A549 (cell line): ENCODE results near the gene ZCCHC24.

ENCODE experiments used
- BHLHE40 ChIP-seq: IDR thresholded peaks from 2 replicates; pipeline ENCODE4 v1.6.1; 2012; ENCODE audit warnings: low read depth, low read length, inconsistent platforms
- CHD4 ChIP-seq: fragments of 200-600 bp; sonication (generic); IDR thresholded peaks from 2 replicates; pipeline ENCODE4 v1.6.1; 2016; ENCODE audit warnings: antibody characterized with exemption, mild to moderate bottlenecking, borderline replicate concordance
- ELK1 ChIP-seq: fragments of 150-350 bp; IDR thresholded peaks from 2 replicates; pipeline ENCODE4 v1.6.1; 2014; ENCODE audit warnings: low read depth, mild to moderate bottlenecking, low read length
- ESRRA ChIP-seq: fragments of 150-350 bp; IDR thresholded peaks from 2 replicates; pipeline ENCODE4 v1.6.1; 2014; ENCODE audit warnings: mild to moderate bottlenecking, low read length, borderline replicate concordance
- FOSL2 ChIP-seq, 2 experiments: fragments of 450-650 bp in 1 of 2; fragments of >200 bp in 1 of 2; sonication (Bioruptor Twin) in 1 of 2; formaldehyde crosslinking; IDR thresholded peaks; 2 replicates each; pipeline versions ENCODE4 v1.5.0 to v1.6.1; 2016 to 2020; ENCODE audit warnings: mild to moderate bottlenecking in 1 of 2, moderate library complexity in 1 of 2
- MAX ChIP-seq: IDR thresholded peaks from 2 replicates; pipeline ENCODE4 v1.6.1; 2012
- NPAS2 ChIP-seq: fragments of 250-450 bp; sonication (Bioruptor Pico); IDR thresholded peaks from 2 replicates; pipeline ENCODE4 v1.8.0; 2022; ENCODE audit warnings: mild to moderate bottlenecking, moderate library complexity, borderline replicate concordance
- POLR2A ChIP-seq: IDR thresholded peaks from 2 replicates; pipeline ENCODE4 v1.6.1; 2012; ENCODE audit warnings: mild to moderate bottlenecking, low read length
- POLR2AphosphoS2 ChIP-seq: conservative IDR thresholded peaks from 2 replicates; pipeline ENCODE4 v1.6.1; 2012; ENCODE audit warnings: low read length, improper control_type of control experiment, inconsistent platforms
- RFX5 ChIP-seq: fragments of 450-650 bp; IDR thresholded peaks from 2 replicates; pipeline ENCODE4 v1.7.1; 2014; ENCODE audit warnings: antibody characterized with exemption, mild to moderate bottlenecking, moderate library complexity
- USF2 ChIP-seq: fragments of 450-650 bp; IDR thresholded peaks from 2 replicates; pipeline ENCODE4 v1.6.1; 2014; ENCODE audit warnings: antibody characterized with exemption
- TF ChIP-seq, protein P1 (sequence below): fragments of >200 bp; sonication (Bioruptor Twin); formaldehyde crosslinking; IDR thresholded peaks from 3 replicates; pipeline ENCODE4 v1.5.1; 2016
- TF ChIP-seq, protein P2 (sequence below): fragments of >200 bp; sonication (Bioruptor Twin); formaldehyde crosslinking; IDR thresholded peaks from 3 replicates; pipeline ENCODE4 v1.6.1; 2016
- TF ChIP-seq, protein P3 (sequence below): fragments of 200-600 bp; sonication (generic); IDR thresholded peaks from 2 replicates; pipeline ENCODE4 v1.6.1; 2016; ENCODE audit warnings: antibody characterized with exemption, mild to moderate bottlenecking, moderate library complexity

GRCh38 chr10:79347894-79348639 lies 97.4 kb downstream of the ZCCHC24 start:
- TF ChIP-seq RFX5 (no peak), POLR2A (no peak), ELK1 (no peak), USF2 (peak; percentile 62), BHLHE40 (no peak), FOSL2 (IDR thresholded peaks at IDR 0.05) (no peak), FOSL2 (CRISPR knock-in tag; IDR thresholded peaks at IDR 0.05) (no peak), MAX (peak; percentile 92), ESRRA (no peak), CHD4 (no peak), NPAS2 (CRISPR knock-in tag) (no peak), POLR2AphosphoS2 (no peak)
- TF ChIP-seq, protein P1, sequence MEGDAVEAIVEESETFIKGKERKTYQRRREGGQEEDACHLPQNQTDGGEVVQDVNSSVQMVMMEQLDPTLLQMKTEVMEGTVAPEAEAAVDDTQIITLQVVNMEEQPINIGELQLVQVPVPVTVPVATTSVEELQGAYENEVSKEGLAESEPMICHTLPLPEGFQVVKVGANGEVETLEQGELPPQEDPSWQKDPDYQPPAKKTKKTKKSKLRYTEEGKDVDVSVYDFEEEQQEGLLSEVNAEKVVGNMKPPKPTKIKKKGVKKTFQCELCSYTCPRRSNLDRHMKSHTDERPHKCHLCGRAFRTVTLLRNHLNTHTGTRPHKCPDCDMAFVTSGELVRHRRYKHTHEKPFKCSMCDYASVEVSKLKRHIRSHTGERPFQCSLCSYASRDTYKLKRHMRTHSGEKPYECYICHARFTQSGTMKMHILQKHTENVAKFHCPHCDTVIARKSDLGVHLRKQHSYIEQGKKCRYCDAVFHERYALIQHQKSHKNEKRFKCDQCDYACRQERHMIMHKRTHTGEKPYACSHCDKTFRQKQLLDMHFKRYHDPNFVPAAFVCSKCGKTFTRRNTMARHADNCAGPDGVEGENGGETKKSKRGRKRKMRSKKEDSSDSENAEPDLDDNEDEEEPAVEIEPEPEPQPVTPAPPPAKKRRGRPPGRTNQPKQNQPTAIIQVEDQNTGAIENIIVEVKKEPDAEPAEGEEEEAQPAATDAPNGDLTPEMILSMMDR: no peak
- TF ChIP-seq, protein P2, sequence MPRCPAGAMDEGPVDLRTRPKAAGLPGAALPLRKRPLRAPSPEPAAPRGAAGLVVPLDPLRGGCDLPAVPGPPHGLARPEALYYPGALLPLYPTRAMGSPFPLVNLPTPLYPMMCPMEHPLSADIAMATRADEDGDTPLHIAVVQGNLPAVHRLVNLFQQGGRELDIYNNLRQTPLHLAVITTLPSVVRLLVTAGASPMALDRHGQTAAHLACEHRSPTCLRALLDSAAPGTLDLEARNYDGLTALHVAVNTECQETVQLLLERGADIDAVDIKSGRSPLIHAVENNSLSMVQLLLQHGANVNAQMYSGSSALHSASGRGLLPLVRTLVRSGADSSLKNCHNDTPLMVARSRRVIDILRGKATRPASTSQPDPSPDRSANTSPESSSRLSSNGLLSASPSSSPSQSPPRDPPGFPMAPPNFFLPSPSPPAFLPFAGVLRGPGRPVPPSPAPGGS: no peak
- TF ChIP-seq, protein P3, sequence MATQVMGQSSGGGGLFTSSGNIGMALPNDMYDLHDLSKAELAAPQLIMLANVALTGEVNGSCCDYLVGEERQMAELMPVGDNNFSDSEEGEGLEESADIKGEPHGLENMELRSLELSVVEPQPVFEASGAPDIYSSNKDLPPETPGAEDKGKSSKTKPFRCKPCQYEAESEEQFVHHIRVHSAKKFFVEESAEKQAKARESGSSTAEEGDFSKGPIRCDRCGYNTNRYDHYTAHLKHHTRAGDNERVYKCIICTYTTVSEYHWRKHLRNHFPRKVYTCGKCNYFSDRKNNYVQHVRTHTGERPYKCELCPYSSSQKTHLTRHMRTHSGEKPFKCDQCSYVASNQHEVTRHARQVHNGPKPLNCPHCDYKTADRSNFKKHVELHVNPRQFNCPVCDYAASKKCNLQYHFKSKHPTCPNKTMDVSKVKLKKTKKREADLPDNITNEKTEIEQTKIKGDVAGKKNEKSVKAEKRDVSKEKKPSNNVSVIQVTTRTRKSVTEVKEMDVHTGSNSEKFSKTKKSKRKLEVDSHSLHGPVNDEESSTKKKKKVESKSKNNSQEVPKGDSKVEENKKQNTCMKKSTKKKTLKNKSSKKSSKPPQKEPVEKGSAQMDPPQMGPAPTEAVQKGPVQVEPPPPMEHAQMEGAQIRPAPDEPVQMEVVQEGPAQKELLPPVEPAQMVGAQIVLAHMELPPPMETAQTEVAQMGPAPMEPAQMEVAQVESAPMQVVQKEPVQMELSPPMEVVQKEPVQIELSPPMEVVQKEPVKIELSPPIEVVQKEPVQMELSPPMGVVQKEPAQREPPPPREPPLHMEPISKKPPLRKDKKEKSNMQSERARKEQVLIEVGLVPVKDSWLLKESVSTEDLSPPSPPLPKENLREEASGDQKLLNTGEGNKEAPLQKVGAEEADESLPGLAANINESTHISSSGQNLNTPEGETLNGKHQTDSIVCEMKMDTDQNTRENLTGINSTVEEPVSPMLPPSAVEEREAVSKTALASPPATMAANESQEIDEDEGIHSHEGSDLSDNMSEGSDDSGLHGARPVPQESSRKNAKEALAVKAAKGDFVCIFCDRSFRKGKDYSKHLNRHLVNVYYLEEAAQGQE: no peak
